ENCODE results near the gene MAGEC1. TPM values are rescaled to one million over a fixed set of nuclear protein-coding genes. Genes with fewer than 3 reads are reported as not detected.

The MAGEC1 gene
- total RNA-seq, 1 donor from 2014 or later = 0.07 TPM

Other genes with a start within 250 kb of the MAGEC1 start
- not detected in 2 replicates for gene SPANXD, start 205.2 kb upstream of the MAGEC1 start, total RNA-seq
- not detected in 2 replicates for gene MAGEC3, start 65.6 kb upstream of the MAGEC1 start, total RNA-seq

All from pulmonary artery endothelial cell (primary cell).